ENCODE measurements around the gene WDR46. TPM values are rescaled to one million over a fixed set of nuclear protein-coding genes. Genes with fewer than 3 reads are reported as not detected.

Gene WDR46
- total RNA-seq, 1 experiment from 2014 or later = 99.2 TPM

- Mint-ChIP-seq H3K27me3 (ENCODE audit: low read depth) (no peaks in the 10 kb centered on the region; the same call in 1 of the 2 replicates), H3K9me3 (no peaks in the 10 kb centered on the region), H3K36me3 (ENCODE audit: insufficient read depth in 1 of 3, low read depth in 3 of 3) (peaks cover 14 to 34% (median 26%) of the 10 kb centered on the region in 3 experiments; a peak in 6 of 7 replicates), H3K4me3 (peak overlapping the region; percentile 83 to 97), H3K4me1 (peaks cover 47 to 52% of the 10 kb centered on the region in 2 experiments), H3K27ac (peak overlapping the region in 1 of 3 experiments; percentile 68; a peak in 2 of 7 replicates)
- Histone ChIP-seq H2BK5ac (ENCODE audit: insufficient read length, low read length) (no peak overlapping the region), H2AK5ac (ENCODE audit: insufficient read length, low read length) (no peak overlapping the region), H2BK15ac (ENCODE audit: low read depth, low read length) (no peak overlapping the region), H3K23me2 (ENCODE audit: insufficient read length, low read depth, low read length, poor library complexity, severe bottlenecking) (peaks cover 31% of the 10 kb centered on the region), H3K4me2 (ENCODE audit: insufficient read depth, insufficient read length, low read length) (peak overlapping the region; percentile 92), H3K79me2 (ENCODE audit: insufficient read depth, low read length) (no peaks in the 10 kb centered on the region; the same call in 1 of the 2 replicates), H2BK20ac (ENCODE audit: low read depth, low read length, poor library complexity, severe bottlenecking) (no peak overlapping the region), H3K56ac (ENCODE audit: insufficient read length, low read depth, low read length) (no peak overlapping the region), H3K14ac (ENCODE audit: insufficient read depth, low read length) (no peak overlapping the region), H4K8ac (replicated peaks; ENCODE audit: insufficient read length, low read depth, low read length) (no peak overlapping the region), H2BK12ac (ENCODE audit: insufficient read length, low read depth, low read length) (no peak overlapping the region), H3K18ac (ENCODE audit: insufficient read length, low read depth, low read length) (peak overlapping the region; percentile 9), H3K9ac (ENCODE audit: extremely low read depth, insufficient read length, low read length) (no peak overlapping the region), H3K4ac (ENCODE audit: low read depth, low read length) (no peak overlapping the region), H3K79me1 (ENCODE audit: insufficient read depth, low read depth, low read length, poor library complexity, severe bottlenecking) (peaks cover under 1% of the 10 kb centered on the region), H4K20me1 (ENCODE audit: control insufficient read depth, insufficient read depth, insufficient read length) (no peaks in the 10 kb centered on the region), H3K23ac (ENCODE audit: insufficient read length, low read depth, low read length) (no peak overlapping the region), H4K5ac (ENCODE audit: insufficient read length, low read depth, low read length) (no peak overlapping the region), H2BK120ac (ENCODE audit: low read depth, low read length, poor library complexity, severe bottlenecking) (no peak overlapping the region), H3T11ph (ENCODE audit: low read length) (no peak overlapping the region), H3K27ac (ENCODE audit: insufficient read length, low read depth, low read length) (no peak overlapping the region), H3K4me1 (ENCODE audit: insufficient read depth, low read length) (no peaks in the 10 kb centered on the region), H4K91ac (ENCODE audit: insufficient read length, low read depth, low read length) (no peak overlapping the region), H3K9me3 (ENCODE audit: control insufficient read depth, low read depth, low read length) (no peaks in the 10 kb centered on the region), H3K27me3 (ENCODE audit: insufficient read depth, low read length) (no peaks in the 10 kb centered on the region), H2AFZ (ENCODE audit: low read length) (no peak overlapping the region)
- WGBS (ENCODE audit: extremely low coverage, insufficient read length, low lambda C conversion rate) = no CpG with 5 or more reads among the region's 47 CpGs
- no peak for TF ChIP-seq CTCF (conservative IDR thresholded peaks at IDR 0.05)
- peak; percentile 79 for DNase-seq
Measured at GRCh38 chr6:33314943-33315792, 26.1 kb upstream of the WDR46 start.

Data from H9 (cell line).